ENCODE data around the gene CNNM3. TPM values are rescaled to one million over a fixed set of nuclear protein-coding genes. Genes with fewer than 3 reads are reported as not detected.

The CNNM3 gene
- total RNA-seq (2021; fragmentation: NEBNext Ultra II Directional; extraction: Animal tissue kit (Norgen Biotek cat#: 25700)): 1 to 10 TPM; 6.3 to 10.0 (median 8.5) TPM
- long read RNA-seq, partial matches to known transcripts: 1 of 5 reads
- long read RNA-seq, other reads (novel, unspliced or antisense): 1 of 5 reads

DNA sequence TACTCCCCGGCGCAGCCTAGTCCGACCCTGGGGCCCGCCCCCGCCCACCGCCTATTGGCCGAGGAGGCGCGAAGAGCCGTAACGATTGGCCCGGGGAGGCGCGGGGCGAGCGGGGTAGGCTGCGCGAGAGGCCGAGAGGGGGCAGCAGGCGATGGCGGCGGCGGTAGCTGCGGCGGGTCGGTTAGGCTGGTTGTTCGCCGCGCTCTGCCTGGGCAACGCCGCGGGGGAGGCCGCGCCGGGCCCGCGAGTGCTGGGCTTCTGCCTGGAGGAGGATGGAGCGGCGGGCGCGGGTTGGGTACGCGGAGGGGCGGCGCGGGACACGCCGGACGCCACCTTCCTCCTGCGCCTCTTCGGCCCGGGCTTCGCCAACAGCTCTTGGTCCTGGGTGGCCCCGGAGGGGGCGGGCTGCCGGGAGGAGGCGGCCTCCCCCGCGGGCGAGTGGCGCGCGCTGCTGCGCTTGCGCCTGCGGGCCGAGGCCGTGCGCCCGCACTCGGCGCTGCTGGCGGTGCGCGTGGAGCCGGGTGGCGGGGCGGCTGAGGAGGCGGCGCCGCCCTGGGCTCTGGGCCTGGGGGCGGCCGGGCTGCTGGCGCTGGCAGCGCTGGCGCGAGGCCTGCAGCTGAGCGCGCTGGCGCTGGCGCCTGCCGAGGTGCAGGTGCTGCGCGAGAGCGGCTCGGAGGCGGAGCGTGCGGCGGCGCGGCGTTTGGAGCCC is at the start of gene CNNM3:
CNNM3 (plus strand) TSS at position 142 of the 709 bp plus-strand sequence; CDS start at position 152, 10 bp downstream.
- H3K36me3 Mint-ChIP-seq (ENCODE audit: low read depth): peaks cover 4% of the 10 kb centered on the region
- no peaks in the 10 kb centered on the region for H3K9me3 Mint-ChIP-seq
- TF ChIP-seq, protein P1, sequence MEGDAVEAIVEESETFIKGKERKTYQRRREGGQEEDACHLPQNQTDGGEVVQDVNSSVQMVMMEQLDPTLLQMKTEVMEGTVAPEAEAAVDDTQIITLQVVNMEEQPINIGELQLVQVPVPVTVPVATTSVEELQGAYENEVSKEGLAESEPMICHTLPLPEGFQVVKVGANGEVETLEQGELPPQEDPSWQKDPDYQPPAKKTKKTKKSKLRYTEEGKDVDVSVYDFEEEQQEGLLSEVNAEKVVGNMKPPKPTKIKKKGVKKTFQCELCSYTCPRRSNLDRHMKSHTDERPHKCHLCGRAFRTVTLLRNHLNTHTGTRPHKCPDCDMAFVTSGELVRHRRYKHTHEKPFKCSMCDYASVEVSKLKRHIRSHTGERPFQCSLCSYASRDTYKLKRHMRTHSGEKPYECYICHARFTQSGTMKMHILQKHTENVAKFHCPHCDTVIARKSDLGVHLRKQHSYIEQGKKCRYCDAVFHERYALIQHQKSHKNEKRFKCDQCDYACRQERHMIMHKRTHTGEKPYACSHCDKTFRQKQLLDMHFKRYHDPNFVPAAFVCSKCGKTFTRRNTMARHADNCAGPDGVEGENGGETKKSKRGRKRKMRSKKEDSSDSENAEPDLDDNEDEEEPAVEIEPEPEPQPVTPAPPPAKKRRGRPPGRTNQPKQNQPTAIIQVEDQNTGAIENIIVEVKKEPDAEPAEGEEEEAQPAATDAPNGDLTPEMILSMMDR (IDR thresholded peaks at IDR 0.05): peak; percentile 82

DNA sequence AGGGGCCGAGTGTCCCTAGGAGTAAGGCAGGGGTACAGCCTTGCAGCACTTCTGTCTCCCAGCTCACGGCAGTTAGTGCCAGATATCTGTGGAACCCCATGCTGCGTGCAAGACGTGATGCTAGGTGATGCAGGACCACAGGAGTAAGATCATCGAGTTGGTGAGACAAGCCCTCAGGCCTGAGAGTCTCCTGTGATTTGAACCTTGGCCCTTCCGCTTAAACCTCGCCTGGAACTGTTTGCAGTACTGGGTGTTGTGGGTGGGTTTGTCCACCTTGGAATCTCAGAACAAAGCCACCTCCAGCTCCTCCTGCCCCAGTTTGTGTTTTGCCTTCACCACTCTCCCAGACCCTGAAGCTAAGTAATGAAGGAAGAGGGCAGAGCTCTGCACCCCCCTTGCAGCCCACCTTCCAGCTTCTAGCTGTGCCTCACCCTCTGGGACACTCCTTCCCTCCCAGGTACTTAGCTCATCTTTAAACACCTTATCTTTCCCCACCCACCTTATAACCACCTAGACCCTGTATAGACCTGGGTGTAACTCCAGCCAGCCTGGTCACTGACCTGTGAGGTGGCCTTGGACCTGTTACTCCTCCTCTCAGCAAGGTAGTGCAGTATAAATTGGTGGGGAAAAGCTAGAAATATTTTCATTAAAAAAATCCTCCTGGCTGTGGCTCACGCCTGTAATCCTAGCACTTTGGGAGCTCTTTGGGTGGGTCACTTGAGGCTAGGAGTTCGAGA is 48.8 kb upstream of the CNNM3 start:
- H3K27ac Mint-ChIP-seq: no peak overlapping the region
- no peaks in the 10 kb centered on the region for H3K9me3 Mint-ChIP-seq
- H3K27me3 Mint-ChIP-seq (ENCODE audit: insufficient read depth): no peaks in the 10 kb centered on the region
- H3K4me1 Mint-ChIP-seq (ENCODE audit: low read depth): peaks cover 22% of the 10 kb centered on the region
- H3K36me3 Mint-ChIP-seq (ENCODE audit: low read depth): no peaks in the 10 kb centered on the region
- no peak overlapping the region for H3K4me3 Mint-ChIP-seq
- no peak for DNase-seq
- TF ChIP-seq, protein P1 (IDR thresholded peaks at IDR 0.05): no peak

More for the DNA sequence above, at the start of gene CNNM3:
- Mint-ChIP-seq H3K27me3 (ENCODE audit: insufficient read depth) (no peaks in the 10 kb centered on the region), H3K4me1 (ENCODE audit: low read depth) (peaks cover 24% of the 10 kb centered on the region), H3K4me3 (peak within 1 kb of the TSS; percentile 93), H3K27ac (peak within 1 kb of the TSS; percentile 44; the same call in 1 of the 2 replicates)
- peak; percentile 90 for DNase-seq

DNA sequence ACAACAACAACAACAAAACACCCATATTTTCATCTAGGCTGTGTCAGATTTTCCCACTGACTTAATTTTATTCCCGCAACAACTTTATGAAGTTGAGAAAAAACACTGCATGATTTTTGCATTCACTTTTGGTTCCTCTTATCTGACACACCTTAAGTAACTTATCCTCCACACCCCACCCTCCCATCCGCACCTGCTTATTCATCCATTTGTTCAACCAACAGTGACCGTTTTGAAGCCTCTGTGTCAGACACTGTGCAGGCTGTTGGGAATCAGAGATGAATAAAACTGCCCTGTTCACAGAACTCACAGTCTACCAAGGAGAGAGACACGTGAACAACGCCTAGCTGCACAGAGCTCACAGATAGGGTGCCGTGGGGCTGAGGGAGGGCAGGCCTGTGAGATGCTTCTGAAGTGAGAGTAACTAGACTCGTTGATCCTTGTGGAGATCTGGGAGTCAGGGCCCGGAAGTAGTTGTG is 47.9 kb upstream of the CNNM3 start:
- H3K36me3 Mint-ChIP-seq (ENCODE audit: low read depth): no peaks in the 10 kb centered on the region
- H3K4me3 Mint-ChIP-seq: no peak overlapping the region
- TF ChIP-seq, protein P1 (IDR thresholded peaks at IDR 0.05): no peak
- H3K9me3 Mint-ChIP-seq: no peaks in the 10 kb centered on the region
- no peak overlapping the region for H3K27ac Mint-ChIP-seq
- H3K4me1 Mint-ChIP-seq (ENCODE audit: low read depth): peaks cover 14% of the 10 kb centered on the region
- no peaks in the 10 kb centered on the region for H3K27me3 Mint-ChIP-seq (ENCODE audit: insufficient read depth)
- no peak for DNase-seq

DNA sequence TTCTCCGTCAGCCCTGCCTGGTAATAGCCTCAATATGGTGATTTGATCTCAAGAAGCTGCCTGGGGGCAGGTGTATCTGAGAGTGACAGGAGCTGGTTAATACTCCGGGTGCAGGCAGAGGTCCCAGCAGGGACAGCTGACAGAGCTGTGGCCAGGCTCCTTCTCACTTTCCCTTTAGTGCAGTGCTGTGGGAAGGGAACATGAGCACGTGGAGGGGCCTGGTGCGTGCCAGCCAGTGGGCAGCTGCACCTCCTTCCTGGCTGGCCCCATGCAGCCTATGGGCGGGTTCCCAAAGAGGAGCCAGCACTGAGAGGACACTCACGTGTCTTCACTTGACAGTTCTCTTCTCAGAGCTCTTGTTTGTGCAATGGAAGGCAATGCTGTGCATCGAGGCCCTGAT is 46.3 kb upstream of the CNNM3 start:
- no peaks in the 10 kb centered on the region for H3K4me1 Mint-ChIP-seq (ENCODE audit: low read depth)
- TF ChIP-seq, protein P1 (IDR thresholded peaks at IDR 0.05): no peak
- H3K27me3 Mint-ChIP-seq (ENCODE audit: insufficient read depth): no peaks in the 10 kb centered on the region
- DNase-seq: no peak
- H3K27ac Mint-ChIP-seq: no peak overlapping the region
- no peaks in the 10 kb centered on the region for H3K36me3 Mint-ChIP-seq (ENCODE audit: low read depth)
- H3K9me3 Mint-ChIP-seq: no peaks in the 10 kb centered on the region
- H3K4me3 Mint-ChIP-seq: no peak overlapping the region

DNA sequence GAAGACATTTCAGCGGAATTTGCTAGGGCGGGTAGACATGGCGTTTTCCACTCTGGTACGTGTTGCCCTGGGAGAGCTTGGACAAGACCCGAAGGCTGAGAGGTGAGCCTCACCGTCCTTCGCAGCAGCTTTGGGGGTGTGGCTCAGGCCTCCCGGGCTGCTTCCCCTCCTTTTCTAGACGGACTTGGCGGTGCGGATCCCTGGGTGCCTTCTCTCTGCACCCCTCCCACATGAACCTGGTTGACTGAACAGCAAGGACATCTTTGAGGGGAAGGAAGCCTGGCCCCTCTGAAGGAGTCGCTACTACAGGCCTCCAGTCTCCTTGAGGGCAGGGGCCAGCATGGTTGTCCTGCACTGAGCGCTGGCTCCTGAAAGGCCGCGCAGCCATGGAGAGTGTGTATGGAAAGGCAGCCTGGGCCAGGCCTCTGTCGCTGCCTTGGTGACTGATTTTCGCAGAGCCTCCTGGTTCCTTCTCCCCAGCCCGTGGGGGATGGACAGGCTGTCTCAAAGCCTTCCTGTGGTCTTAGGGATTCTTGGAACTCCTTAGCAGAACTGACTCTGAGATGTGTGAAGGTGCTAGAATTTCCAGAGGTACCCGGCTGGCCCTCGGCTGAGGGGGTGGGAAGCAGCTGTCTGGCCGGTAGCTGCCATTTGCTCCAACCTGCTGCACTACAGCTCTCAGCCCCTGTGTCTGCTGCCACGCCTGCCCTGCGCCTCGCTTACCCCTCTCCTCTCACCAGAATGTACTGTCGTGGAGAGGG is 45.4 kb upstream of the CNNM3 start:
- no peak overlapping the region for H3K27ac Mint-ChIP-seq
- no peak for DNase-seq
- no peaks in the 10 kb centered on the region for H3K9me3 Mint-ChIP-seq
- H3K27me3 Mint-ChIP-seq (ENCODE audit: insufficient read depth): no peaks in the 10 kb centered on the region
- peaks cover 6% of the 10 kb centered on the region for H3K4me1 Mint-ChIP-seq (ENCODE audit: low read depth)
- no peak overlapping the region for H3K4me3 Mint-ChIP-seq
- TF ChIP-seq, protein P1 (IDR thresholded peaks at IDR 0.05): no peak
- no peaks in the 10 kb centered on the region for H3K36me3 Mint-ChIP-seq (ENCODE audit: low read depth)

Measured in HFFc6 (cell line).